Measurements from ENCODE around the gene FBXW11. TPM values are rescaled to one million over a fixed set of nuclear protein-coding genes. Genes with fewer than 3 reads are reported as not detected.

The FBXW11 gene
- total RNA-seq, 2 donors from 2014 or later: 43.2 to 55.2 TPM

DNA sequence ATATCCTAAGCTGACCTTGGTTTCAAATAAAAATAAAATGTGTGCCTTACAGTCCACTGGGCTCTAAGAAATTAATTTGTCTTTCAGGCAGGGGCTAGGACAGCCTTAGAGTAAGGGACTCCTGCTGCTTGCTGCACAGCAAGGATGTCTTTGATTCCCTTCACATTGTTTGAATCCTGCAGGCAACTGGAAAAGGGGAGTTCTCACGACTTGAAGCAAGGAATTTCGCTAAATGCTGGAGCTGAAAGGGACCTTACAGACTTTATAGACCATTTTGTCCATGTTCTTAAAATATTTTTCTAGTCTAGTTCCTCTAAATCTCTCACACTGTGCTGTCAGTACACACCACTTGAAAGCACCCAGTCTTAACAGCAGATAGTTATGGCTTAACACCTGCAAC lies 35.6 kb downstream of the FBXW11 start:
- Mint-ChIP-seq H3K4me1 (ENCODE audit: low read depth) (peaks cover 55% of the 10 kb centered on the region), H3K4me3 (no peak overlapping the region), H3K27me3 (ENCODE audit: low read depth) (no peaks in the 10 kb centered on the region), H3K27ac (peak overlapping the region; percentile 28), H3K9me3 (peaks cover 2 to 4% of the 10 kb centered on the region in 2 donors), H3K36me3 (ENCODE audit: insufficient read depth in 2 of 2) (peaks cover 10 to 14% of the 10 kb centered on the region in 2 donors)
- ATAC-seq (replicated peaks in 1 of 2): no peak
- DNase-seq: no peak

DNA sequence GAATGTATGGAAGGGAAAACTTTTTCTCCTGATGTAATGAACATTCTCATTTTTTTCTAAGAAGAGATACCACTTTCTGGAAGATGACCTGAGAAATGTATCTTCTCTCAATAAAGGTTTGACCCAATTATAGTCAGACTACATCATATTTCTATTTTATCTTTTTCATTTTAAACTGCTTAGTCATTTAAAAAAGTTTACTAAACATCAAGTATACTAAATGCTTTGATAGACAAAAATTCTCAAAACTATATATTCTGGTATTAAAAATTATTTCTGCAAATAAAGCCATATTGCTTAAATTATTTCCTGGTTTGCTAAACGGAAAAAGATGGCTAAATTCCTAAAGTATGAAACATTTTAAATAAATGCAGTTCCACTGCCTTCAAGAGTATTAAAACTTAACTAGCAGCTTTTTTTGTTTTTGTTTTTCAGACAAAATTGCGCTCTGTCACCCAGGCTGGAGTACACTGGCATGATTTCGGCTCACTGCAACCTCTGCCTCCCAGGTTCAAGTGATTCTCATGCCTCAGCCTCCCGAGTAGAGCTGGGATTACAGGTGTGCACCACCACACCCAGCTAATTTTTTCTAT lies 37.1 kb downstream of the FBXW11 start:
- ATAC-seq (replicated peaks in 1 of 2): no peak
- DNase-seq: no peak
- H3K27me3 Mint-ChIP-seq (ENCODE audit: low read depth): no peaks in the 10 kb centered on the region
- peaks cover 2 to 5% of the 10 kb centered on the region in 2 donors for H3K9me3 Mint-ChIP-seq
- peaks cover 57% of the 10 kb centered on the region for H3K4me1 Mint-ChIP-seq (ENCODE audit: low read depth)
- peaks cover 11 to 20% of the 10 kb centered on the region in 2 donors for H3K36me3 Mint-ChIP-seq (ENCODE audit: insufficient read depth in 2 of 2)
- H3K4me3 Mint-ChIP-seq: no peak overlapping the region
- no peak overlapping the region for H3K27ac Mint-ChIP-seq

DNA sequence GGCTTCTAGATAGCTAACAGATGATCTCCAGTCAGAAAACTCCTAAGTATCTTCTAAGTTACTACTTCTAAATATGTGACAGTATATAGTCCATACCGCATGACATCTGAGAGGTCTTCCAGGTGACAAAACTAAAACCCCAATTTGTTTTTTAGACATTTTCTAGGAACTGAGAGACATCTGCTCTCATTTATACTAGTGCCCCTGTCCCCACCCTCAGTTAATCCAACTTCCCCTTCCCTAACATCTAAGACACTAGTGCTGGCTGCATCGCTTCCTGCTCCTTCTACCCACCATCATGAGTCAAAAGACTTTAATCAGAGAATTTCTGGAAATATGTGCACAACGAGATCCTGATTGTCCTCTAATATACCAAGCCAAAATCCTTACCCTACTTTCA lies 37.9 kb downstream of the FBXW11 start:
- Mint-ChIP-seq H3K4me1 (ENCODE audit: low read depth) (peaks cover 64% of the 10 kb centered on the region), H3K9me3 (peaks cover 2 to 5% of the 10 kb centered on the region in 2 donors), H3K27me3 (ENCODE audit: low read depth) (no peaks in the 10 kb centered on the region), H3K36me3 (ENCODE audit: insufficient read depth in 2 of 2) (peaks cover 11 to 20% of the 10 kb centered on the region in 2 donors), H3K27ac (no peak overlapping the region), H3K4me3 (no peak overlapping the region)
- ATAC-seq (replicated peaks in 1 of 2): no peak
- no peak for DNase-seq

DNA sequence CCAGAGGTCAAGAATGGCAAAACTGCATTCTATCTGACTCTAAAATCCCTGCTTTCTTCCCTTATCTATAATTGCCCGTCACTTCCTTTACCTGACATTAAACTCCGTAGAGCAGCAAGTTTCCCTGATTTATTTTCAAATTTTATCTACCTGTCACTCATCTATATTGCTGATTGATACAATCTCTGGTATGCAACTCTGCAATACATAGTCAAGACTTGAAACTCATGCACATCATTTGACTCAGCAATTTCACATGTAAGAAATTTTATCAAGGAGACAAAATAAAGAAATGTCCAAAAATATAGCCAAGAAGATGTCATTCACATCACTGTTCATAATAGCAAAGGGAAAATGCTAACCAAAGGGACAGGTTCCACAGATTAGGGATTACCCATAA lies 39.5 kb downstream of the FBXW11 start:
- H3K4me1 Mint-ChIP-seq (ENCODE audit: low read depth): peaks cover 75% of the 10 kb centered on the region
- H3K36me3 Mint-ChIP-seq (ENCODE audit: insufficient read depth in 2 of 2): peaks cover 11 to 17% of the 10 kb centered on the region in 2 donors

DNA sequence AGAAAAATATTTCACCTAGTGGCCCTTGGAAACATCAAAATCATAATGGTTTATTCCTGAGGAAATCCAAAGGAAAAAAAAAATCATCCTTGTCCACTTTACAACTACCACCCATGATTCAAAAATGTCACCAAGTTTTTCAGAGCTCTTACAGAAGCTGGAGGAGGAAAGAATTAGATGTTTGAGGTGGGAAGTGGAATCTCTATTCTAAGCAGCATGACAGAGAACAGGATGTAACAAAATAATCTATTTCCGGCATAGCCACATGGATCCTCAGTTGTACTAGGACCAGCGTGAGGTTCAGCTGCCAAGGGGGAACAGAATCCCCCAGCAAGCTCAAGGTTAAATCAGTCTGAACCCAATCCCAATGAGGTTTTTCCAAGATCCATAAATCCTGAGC lies 40.2 kb downstream of the FBXW11 start:
- Mint-ChIP-seq H3K4me3 (no peak overlapping the region), H3K27me3 (ENCODE audit: low read depth) (no peaks in the 10 kb centered on the region), H3K27ac (peak overlapping the region; percentile 88), H3K36me3 (ENCODE audit: insufficient read depth in 2 of 2) (peaks cover 11 to 17% of the 10 kb centered on the region in 2 donors), H3K9me3 (peaks cover 2 to 5% of the 10 kb centered on the region in 2 donors), H3K4me1 (ENCODE audit: low read depth) (peaks cover 82% of the 10 kb centered on the region)
- ATAC-seq (replicated peaks in 1 of 2) (no peak), DNase-seq (no peak)

More for the DNA sequence above, 39.5 kb downstream of the FBXW11 start:
- Mint-ChIP-seq H3K27me3 (ENCODE audit: low read depth) (no peaks in the 10 kb centered on the region), H3K27ac (peak overlapping the region; percentile 88), H3K4me3 (peak overlapping the region in 1 of 2 donors; percentile 29), H3K9me3 (peaks cover 2 to 5% of the 10 kb centered on the region in 2 donors)
- no peak for DNase-seq
- ATAC-seq (replicated peaks in 1 of 2): no peak

DNA sequence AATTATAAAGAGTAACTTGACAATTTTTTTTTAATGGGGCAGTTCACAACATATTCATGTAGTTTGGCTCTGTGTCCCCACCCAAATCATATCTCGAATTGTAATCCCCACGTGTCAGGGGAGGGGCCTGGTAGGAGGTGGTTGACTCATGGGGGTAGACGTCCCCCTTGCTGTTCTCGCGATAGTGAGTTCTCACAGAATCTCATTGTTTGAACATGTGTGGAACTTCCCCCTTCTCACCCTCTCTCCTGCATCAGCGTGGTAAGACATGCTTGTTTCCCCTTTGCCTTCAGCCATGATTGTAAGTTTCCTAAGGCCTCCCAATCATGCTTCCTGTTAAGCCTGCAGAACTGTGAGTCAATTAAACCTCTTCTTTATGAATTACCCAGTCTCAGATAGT lies 40.7 kb downstream of the FBXW11 start:
- peak; percentile 12 to 18 for DNase-seq
- peak overlapping the region; percentile 88 for H3K27ac Mint-ChIP-seq
- peaks cover 2 to 5% of the 10 kb centered on the region in 2 donors for H3K9me3 Mint-ChIP-seq
- H3K27me3 Mint-ChIP-seq (ENCODE audit: low read depth): no peaks in the 10 kb centered on the region
- H3K4me1 Mint-ChIP-seq (ENCODE audit: low read depth): peaks cover 84% of the 10 kb centered on the region
- H3K4me3 Mint-ChIP-seq: peak overlapping the region in 1 of 2 donors; percentile 11
- ATAC-seq (replicated peaks in 1 of 2): peak in 1 of 2 donors; percentile 28
- peaks cover 9 to 17% of the 10 kb centered on the region in 2 donors for H3K36me3 Mint-ChIP-seq (ENCODE audit: insufficient read depth in 2 of 2)

DNA sequence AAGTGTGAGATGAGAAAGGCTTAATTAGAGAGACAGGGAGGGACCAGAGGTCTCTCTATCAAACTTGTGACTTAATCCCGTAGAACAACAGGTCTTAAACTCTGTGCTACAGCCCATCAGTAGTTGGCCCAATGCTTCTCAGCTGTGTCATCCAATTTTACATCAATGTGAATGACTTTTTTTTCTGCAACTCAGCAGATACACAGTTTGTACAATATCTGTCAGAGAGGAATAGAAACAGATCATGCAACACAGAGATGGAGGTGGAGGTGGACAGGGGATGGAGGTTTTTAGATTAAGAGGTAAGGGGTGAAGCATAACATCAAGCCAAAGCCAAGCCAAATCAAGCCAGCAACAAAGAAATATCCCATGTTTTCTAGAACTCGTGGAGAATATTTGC lies 43.0 kb downstream of the FBXW11 start:
- Mint-ChIP-seq H3K9me3 (peaks cover 0 to 3% of the 10 kb centered on the region in 2 donors), H3K36me3 (ENCODE audit: insufficient read depth in 2 of 2) (peaks cover 4 to 14% of the 10 kb centered on the region in 2 donors), H3K27ac (no peak overlapping the region), H3K4me3 (no peak overlapping the region), H3K4me1 (ENCODE audit: low read depth) (peaks cover 93% of the 10 kb centered on the region), H3K27me3 (ENCODE audit: low read depth) (no peaks in the 10 kb centered on the region)
- no peak for ATAC-seq (replicated peaks in 1 of 2)
- no peak for DNase-seq

DNA sequence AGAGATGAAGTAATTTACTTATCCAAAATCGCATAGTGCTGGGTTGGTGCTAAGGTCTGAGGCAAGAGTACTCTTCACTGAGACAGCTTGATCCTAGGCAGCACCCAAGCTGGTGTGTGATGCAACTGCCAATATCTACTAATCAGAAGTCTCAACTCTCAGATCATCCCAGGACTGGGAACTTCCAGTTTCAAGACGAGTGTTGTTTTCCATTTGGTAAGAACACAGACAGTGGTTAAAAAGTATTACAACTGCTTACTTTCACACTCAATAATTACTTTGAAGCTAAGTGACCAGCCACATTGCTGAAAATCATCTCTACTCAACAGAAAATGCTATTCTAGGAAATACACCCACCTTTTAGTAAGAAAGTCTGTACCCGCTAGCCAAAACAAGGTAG lies 45.3 kb downstream of the FBXW11 start:
- H3K4me1 Mint-ChIP-seq (ENCODE audit: low read depth): peaks cover 96% of the 10 kb centered on the region
- H3K27me3 Mint-ChIP-seq (ENCODE audit: low read depth): no peaks in the 10 kb centered on the region
- peak overlapping the region; percentile 44 to 55 for H3K4me3 Mint-ChIP-seq
- DNase-seq (peak; percentile 35 to 46), ATAC-seq (replicated peaks in 1 of 2) (peak; percentile 49 to 76)
- peak overlapping the region; percentile 55 for H3K27ac Mint-ChIP-seq
- H3K9me3 Mint-ChIP-seq: peaks cover 0 to 3% of the 10 kb centered on the region in 2 donors
- H3K36me3 Mint-ChIP-seq (ENCODE audit: insufficient read depth in 2 of 2): peaks cover 2 to 15% of the 10 kb centered on the region in 2 donors

DNA sequence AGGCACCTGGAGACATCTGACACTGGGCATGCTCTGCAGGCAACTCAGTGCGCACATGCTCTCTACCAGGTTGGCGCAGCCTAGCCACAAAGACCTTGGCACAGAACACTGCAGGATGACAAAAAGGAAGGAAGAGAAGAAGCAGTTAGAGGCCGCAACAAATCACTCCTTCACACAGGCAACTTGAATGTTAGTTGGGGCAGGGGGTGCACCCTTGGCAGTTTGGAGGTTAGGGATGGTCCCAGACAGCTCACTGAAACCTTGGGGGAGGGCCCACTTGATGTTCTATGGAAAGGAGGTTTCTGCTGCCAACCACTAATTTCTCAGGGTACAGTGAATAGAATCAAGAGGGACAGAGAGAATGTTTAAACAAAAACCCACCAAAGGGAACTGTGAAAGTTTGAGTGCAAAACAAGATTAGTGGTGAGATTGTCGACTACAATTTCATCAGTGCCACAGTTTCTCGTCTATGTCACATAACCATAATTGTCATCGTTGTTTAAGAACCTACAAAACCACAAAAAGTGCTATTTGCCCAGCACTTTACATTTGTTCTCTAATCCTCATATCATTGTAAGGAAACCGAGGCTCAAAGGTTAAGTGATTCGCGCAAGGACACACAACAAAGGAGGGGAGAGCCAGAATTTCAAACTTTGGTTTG lies 48.7 kb downstream of the FBXW11 start:
- peaks cover 0 to 7% of the 10 kb centered on the region in 2 donors for H3K36me3 Mint-ChIP-seq (ENCODE audit: insufficient read depth in 2 of 2)
- H3K9me3 Mint-ChIP-seq: no peaks in the 10 kb centered on the region
- peak; percentile 60 to 70 for DNase-seq
- ATAC-seq (replicated peaks in 1 of 2): peak; percentile 77 to 83
- H3K27ac Mint-ChIP-seq: peak overlapping the region; percentile 74
- peaks cover 78% of the 10 kb centered on the region for H3K4me1 Mint-ChIP-seq (ENCODE audit: low read depth)
- H3K4me3 Mint-ChIP-seq: peak overlapping the region; percentile 61 to 80
- no peaks in the 10 kb centered on the region for H3K27me3 Mint-ChIP-seq (ENCODE audit: low read depth)

DNA sequence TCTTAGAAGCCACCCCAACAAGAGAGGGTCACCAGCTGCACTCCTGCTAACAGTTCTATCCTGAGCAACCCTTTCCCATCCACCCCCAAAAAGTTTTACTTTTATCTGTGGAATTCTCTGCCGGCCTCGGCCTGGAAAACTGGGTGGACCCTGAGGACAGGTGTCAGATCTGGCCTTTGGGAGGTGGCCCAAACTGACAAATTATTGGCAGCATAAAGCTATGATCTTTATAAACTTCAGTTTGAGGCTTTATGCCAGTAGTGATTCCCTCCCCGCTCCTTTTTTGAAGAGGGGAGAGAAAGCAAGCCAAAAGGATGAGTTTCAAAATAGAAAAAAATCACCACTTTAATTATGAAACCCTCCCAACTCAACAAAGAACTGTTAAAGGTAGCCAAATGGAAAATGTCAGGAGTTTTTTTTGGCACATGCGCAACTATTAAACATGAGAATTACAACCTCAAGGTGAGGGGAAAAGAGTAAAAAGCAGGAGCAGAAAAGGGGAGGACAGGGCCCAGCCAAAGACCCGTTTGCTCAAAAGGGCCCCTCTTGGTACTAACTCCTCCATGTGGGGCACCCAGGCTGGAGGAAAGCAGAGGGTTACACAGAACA lies 49.4 kb downstream of the FBXW11 start:
- Mint-ChIP-seq H3K27ac (peak overlapping the region; percentile 56), H3K36me3 (ENCODE audit: insufficient read depth in 2 of 2) (peaks cover 0 to 7% of the 10 kb centered on the region in 2 donors), H3K4me1 (ENCODE audit: low read depth) (peaks cover 71% of the 10 kb centered on the region), H3K9me3 (no peaks in the 10 kb centered on the region), H3K27me3 (ENCODE audit: low read depth) (no peaks in the 10 kb centered on the region), H3K4me3 (peak overlapping the region; percentile 61 to 80)
- DNase-seq (no peak), ATAC-seq (replicated peaks in 1 of 2) (peak in 1 of 2 donors; percentile 1)

DNA sequence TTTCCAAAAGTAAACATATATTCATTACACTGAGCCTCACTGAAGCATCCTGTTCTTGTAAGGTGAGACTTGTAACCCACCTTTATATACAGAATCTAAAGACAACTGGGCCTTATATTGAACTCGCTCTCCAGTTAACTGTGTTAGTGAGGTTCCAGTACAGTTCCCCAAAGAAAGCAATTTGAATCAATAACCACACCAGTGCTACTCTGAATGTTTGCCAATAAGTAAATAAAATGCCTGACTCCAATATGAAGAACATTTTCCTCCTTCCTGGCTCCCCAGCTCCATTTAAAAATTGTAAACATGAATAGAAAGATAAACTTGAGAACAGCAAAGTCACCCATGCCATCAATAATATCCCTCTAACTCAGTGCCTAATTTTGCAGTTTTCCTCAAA lies 50.1 kb downstream of the FBXW11 start:
- ATAC-seq (replicated peaks in 1 of 2): no peak
- no peaks in the 10 kb centered on the region for H3K27me3 Mint-ChIP-seq (ENCODE audit: low read depth)

DNA sequence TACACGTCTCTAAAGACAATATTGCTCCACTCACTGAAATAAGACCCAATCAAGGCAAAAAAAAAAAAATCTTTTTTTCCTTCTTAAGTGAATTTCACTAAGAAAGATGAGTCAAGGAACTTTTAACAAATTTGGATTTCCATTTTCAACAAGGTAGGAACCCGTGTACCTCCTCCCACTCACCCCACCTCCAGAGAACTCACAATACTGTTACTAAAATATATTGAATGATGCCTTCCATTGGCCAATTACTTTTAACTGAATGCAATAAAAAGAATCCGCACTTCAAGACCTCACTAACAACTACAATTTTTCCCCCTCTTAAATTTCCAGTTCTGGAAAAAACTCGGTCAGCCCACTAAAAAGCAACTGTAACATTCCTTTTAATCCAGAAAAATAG lies 50.7 kb downstream of the FBXW11 start:
- no peaks in the 10 kb centered on the region for H3K9me3 Mint-ChIP-seq
- H3K4me1 Mint-ChIP-seq (ENCODE audit: low read depth): peaks cover 59% of the 10 kb centered on the region
- peak overlapping the region in 1 of 2 donors; percentile 5 for H3K4me3 Mint-ChIP-seq

More for the DNA sequence above, 50.1 kb downstream of the FBXW11 start:
- Mint-ChIP-seq H3K4me3 (peak overlapping the region in 1 of 2 donors; percentile 36), H3K4me1 (ENCODE audit: low read depth) (peaks cover 64% of the 10 kb centered on the region), H3K36me3 (ENCODE audit: insufficient read depth in 2 of 2) (peaks cover 0 to 7% of the 10 kb centered on the region in 2 donors), H3K27ac (peak overlapping the region; percentile 33), H3K9me3 (no peaks in the 10 kb centered on the region)
- no peak for DNase-seq

DNA sequence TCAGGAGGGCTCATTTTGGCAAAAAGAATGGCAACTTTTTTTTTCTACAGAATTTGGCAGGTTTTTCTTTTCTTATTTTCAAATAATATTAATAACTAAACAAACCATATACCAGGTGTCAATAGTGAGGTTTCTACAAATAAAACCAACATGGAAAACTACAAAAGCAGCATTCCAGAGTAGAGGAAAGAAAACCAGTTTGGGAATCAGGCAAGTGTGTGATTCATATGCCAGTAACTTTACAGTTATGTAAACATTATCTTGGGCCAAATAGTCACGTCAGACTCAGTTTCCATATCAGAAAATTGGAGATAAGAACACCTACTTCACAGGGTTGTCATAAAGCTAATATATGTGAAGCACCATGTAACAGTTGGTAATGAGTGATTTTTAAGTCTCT lies 51.7 kb downstream of the FBXW11 start:
- H3K36me3 Mint-ChIP-seq (ENCODE audit: insufficient read depth in 2 of 2): peaks cover 0 to 4% of the 10 kb centered on the region in 2 donors
- no peaks in the 10 kb centered on the region for H3K9me3 Mint-ChIP-seq
- no peaks in the 10 kb centered on the region for H3K27me3 Mint-ChIP-seq (ENCODE audit: low read depth)
- H3K27ac Mint-ChIP-seq: no peak overlapping the region
- ATAC-seq (replicated peaks in 1 of 2) (no peak), DNase-seq (no peak)
- H3K4me1 Mint-ChIP-seq (ENCODE audit: low read depth): peaks cover 48% of the 10 kb centered on the region
- H3K4me3 Mint-ChIP-seq: no peak overlapping the region

More for the DNA sequence above, 50.7 kb downstream of the FBXW11 start:
- Mint-ChIP-seq H3K27ac (no peak overlapping the region), H3K27me3 (ENCODE audit: low read depth) (no peaks in the 10 kb centered on the region), H3K36me3 (ENCODE audit: insufficient read depth in 2 of 2) (peaks cover 0 to 7% of the 10 kb centered on the region in 2 donors)
- DNase-seq: no peak
- no peak for ATAC-seq (replicated peaks in 1 of 2)

All from activated T-cell treated with anti-CD3 and anti-CD28 coated beads, Interleukin-2, amount 50 U/mL, for 72 hours (primary cell).